ENCODE measurements around the gene HBA2.

DNA sequence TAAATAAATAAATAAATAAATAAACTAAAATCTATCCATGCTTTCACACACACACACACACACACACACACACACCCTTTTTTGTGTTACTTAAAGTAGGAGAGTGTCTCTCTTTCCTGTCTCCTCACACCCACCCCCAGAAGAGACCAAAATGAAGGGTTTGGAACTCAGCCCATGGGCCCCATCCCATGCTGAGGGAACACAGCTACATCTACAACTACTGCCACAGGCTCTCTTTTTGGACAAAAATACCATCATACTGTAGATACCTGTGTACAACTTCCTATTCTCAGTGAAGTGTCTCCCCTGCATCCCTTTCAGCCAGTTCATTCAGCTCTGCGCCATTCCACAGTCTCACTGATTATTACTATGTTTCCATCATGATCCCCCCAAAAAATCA lies 1.9 kb upstream of the HBA2 start:
- TF ChIP-seq, protein P1, sequence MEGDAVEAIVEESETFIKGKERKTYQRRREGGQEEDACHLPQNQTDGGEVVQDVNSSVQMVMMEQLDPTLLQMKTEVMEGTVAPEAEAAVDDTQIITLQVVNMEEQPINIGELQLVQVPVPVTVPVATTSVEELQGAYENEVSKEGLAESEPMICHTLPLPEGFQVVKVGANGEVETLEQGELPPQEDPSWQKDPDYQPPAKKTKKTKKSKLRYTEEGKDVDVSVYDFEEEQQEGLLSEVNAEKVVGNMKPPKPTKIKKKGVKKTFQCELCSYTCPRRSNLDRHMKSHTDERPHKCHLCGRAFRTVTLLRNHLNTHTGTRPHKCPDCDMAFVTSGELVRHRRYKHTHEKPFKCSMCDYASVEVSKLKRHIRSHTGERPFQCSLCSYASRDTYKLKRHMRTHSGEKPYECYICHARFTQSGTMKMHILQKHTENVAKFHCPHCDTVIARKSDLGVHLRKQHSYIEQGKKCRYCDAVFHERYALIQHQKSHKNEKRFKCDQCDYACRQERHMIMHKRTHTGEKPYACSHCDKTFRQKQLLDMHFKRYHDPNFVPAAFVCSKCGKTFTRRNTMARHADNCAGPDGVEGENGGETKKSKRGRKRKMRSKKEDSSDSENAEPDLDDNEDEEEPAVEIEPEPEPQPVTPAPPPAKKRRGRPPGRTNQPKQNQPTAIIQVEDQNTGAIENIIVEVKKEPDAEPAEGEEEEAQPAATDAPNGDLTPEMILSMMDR (conservative IDR thresholded peaks at IDR 0.05; ENCODE audit: low read depth in 2 of 2): no peak
- TF ChIP-seq EZH2 (IDR thresholded peaks at IDR 0.05; ENCODE audit: low read depth, unreplicated experiment) (no peak), POLR2AphosphoS5 (IDR thresholded peaks at IDR 0.05; ENCODE audit: low read depth) (no peak), ZNF114 (CRISPR knock-in tag; IDR thresholded peaks at IDR 0.05) (no peak), CREB1 (CRISPR knock-in tag; IDR thresholded peaks at IDR 0.05; ENCODE audit: low read depth) (no peak), STAT1 (IDR thresholded peaks at IDR 0.05; ENCODE audit: unreplicated experiment) (no peak)
- TF ChIP-seq, protein P2, sequence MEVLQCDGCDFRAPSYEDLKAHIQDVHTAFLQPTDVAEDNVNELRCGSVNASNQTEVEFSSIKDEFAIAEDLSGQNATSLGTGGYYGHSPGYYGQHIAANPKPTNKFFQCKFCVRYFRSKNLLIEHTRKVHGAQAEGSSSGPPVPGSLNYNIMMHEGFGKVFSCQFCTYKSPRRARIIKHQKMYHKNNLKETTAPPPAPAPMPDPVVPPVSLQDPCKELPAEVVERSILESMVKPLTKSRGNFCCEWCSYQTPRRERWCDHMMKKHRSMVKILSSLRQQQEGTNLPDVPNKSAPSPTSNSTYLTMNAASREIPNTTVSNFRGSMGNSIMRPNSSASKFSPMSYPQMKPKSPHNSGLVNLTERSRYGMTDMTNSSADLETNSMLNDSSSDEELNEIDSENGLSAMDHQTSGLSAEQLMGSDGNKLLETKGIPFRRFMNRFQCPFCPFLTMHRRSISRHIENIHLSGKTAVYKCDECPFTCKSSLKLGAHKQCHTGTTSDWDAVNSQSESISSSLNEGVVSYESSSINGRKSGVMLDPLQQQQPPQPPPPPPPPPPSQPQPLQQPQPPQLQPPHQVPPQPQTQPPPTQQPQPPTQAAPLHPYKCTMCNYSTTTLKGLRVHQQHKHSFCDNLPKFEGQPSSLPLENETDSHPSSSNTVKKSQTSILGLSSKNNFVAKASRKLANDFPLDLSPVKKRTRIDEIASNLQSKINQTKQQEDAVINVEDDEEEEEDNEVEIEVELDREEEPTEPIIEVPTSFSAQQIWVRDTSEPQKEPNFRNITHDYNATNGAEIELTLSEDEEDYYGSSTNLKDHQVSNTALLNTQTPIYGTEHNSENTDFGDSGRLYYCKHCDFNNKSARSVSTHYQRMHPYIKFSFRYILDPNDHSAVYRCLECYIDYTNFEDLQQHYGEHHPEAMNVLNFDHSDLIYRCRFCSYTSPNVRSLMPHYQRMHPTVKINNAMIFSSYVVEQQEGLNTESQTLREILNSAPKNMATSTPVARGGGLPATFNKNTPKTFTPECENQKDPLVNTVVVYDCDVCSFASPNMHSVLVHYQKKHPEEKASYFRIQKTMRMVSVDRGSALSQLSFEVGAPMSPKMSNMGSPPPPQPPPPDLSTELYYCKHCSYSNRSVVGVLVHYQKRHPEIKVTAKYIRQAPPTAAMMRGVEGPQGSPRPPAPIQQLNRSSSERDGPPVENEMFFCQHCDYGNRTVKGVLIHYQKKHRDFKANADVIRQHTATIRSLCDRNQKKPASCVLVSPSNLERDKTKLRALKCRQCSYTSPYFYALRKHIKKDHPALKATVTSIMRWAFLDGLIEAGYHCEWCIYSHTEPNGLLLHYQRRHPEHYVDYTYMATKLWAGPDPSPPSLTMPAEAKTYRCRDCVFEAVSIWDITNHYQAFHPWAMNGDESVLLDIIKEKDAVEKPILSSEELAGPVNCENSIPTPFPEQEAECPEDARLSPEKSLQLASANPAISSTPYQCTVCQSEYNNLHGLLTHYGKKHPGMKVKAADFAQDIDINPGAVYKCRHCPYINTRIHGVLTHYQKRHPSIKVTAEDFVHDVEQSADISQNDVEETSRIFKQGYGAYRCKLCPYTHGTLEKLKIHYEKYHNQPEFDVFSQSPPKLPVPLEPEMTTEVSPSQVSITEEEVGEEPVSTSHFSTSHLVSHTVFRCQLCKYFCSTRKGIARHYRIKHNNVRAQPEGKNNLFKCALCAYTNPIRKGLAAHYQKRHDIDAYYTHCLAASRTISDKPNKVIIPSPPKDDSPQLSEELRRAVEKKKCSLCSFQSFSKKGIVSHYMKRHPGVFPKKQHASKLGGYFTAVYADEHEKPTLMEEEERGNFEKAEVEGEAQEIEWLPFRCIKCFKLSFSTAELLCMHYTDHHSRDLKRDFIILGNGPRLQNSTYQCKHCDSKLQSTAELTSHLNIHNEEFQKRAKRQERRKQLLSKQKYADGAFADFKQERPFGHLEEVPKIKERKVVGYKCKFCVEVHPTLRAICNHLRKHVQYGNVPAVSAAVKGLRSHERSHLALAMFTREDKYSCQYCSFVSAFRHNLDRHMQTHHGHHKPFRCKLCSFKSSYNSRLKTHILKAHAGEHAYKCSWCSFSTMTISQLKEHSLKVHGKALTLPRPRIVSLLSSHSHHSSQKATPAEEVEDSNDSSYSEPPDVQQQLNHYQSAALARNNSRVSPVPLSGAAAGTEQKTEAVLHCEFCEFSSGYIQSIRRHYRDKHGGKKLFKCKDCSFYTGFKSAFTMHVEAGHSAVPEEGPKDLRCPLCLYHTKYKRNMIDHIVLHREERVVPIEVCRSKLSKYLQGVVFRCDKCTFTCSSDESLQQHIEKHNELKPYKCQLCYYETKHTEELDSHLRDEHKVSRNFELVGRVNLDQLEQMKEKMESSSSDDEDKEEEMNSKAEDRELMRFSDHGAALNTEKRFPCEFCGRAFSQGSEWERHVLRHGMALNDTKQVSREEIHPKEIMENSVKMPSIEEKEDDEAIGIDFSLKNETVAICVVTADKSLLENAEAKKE (CRISPR knock-in tag; IDR thresholded peaks at IDR 0.05): no peak
- TF ChIP-seq, protein P3, sequence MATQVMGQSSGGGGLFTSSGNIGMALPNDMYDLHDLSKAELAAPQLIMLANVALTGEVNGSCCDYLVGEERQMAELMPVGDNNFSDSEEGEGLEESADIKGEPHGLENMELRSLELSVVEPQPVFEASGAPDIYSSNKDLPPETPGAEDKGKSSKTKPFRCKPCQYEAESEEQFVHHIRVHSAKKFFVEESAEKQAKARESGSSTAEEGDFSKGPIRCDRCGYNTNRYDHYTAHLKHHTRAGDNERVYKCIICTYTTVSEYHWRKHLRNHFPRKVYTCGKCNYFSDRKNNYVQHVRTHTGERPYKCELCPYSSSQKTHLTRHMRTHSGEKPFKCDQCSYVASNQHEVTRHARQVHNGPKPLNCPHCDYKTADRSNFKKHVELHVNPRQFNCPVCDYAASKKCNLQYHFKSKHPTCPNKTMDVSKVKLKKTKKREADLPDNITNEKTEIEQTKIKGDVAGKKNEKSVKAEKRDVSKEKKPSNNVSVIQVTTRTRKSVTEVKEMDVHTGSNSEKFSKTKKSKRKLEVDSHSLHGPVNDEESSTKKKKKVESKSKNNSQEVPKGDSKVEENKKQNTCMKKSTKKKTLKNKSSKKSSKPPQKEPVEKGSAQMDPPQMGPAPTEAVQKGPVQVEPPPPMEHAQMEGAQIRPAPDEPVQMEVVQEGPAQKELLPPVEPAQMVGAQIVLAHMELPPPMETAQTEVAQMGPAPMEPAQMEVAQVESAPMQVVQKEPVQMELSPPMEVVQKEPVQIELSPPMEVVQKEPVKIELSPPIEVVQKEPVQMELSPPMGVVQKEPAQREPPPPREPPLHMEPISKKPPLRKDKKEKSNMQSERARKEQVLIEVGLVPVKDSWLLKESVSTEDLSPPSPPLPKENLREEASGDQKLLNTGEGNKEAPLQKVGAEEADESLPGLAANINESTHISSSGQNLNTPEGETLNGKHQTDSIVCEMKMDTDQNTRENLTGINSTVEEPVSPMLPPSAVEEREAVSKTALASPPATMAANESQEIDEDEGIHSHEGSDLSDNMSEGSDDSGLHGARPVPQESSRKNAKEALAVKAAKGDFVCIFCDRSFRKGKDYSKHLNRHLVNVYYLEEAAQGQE (IDR thresholded peaks at IDR 0.05; ENCODE audit: unreplicated experiment): no peak
